Activated CD8-positive, alpha-beta memory T cell treated with anti-CD3 and anti-CD28 coated beads for 36 hours (primary cell): ENCODE measurements around the gene RSKR. TPM values are rescaled to one million over a fixed set of nuclear protein-coding genes. Genes with fewer than 3 reads are reported as not detected.
"Not testable (repeated sequence)": the region's sequence is repeated elsewhere in the genome, so short reads cannot be mapped to it uniquely, and the experiment has no call there.

ENCODE experiments used
- CTCF ChIA-PET: fragments of 350-600 bp; sonication (Branson Sonifier 250); formaldehyde crosslinking; loops from one replicate; lab custom pipeline; 2021; ENCODE audit warnings: antibody characterized with exemption; lab: Charles Lee
- POLR2A ChIA-PET: fragments of 350-600 bp; sonication (Branson Sonifier 250); formaldehyde crosslinking; loops from one replicate; lab custom pipeline; 2021; ENCODE audit warnings: antibody characterized with exemption; lab: Charles Lee
- total RNA-seq, 2 experiments: library from RNA; stranded (reverse); gene quantifications; one replicate each; pipeline ENCODE4 v1.2.3, GENCODE V29; 2021

Gene RSKR
- total RNA-seq, 2 experiments from 2014 or later = 20.7 to 23.1 TPM

GRCh38 chr17:28598389-28598788, 15.6 kb downstream of the RSKR start:
- ChIA-PET CTCF (interaction anchor here (0.9 to 1.5 kb wide), 3 partner anchors 27 to 212 kb away, joined by 3 to 5 read pairs (median 4); partner anchors contain the start of gene PIGS), POLR2A (interaction anchor here (0.5 to 1.1 kb wide), 3 partner anchors 13 to 38 kb away, joined by 3 to 4 read pairs (median 3); partner anchors contain the start of gene PIGS)

DNA sequence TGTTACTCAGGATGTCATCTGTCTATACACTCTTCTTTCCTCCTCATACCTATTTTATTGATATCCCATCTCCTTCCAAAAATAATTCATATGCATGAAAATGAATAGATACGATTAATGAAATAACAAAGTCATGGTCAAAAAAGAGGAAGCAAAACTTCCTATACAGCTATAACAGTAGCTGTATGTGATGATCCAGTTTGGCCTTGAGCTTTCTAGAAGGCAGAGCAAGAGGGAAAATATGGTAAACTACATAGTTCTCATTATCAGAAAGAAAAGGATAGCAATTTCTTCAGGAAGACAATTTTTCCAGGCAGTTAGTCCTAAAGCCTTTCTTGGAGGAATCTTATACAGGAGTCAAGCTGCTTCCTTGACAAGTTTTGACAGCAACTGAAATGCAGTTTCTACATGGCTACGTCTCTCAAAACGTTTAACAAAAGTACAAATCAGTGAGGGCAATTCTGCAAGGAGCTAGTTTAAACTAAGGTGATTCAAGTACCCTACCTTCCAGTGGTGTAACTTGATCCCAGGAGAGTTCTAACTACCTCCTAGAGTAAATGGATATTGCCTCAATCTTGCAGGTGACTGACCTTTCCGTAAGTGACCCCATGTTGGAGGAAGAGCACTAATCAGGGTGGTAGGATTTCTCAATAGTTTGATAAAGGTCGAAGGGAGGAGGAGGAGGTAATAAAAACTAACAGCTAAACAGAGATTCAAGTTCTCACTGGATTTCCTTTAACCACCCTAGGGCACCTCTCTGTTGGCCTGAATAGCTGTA, 16.2 kb downstream of the RSKR start:
- ChIA-PET POLR2A (interaction anchor here (0.5 to 1.1 kb wide), 4 partner anchors 12 to 209 kb away, joined by 3 to 4 read pairs (median 4); partner anchors contain the start of gene PIGS), CTCF (interaction anchor here (1.4 kb wide), 1 partner anchor 27 kb away, joined by 4 read pairs; the partner anchor contains the start of gene PIGS)

GRCh38 chr17:28592260-28592659, 21.7 kb downstream of the RSKR start:
- POLR2A ChIA-PET = interaction anchor here (0.6 kb wide), 1 partner anchor 53 kb away, joined by 6 read pairs; no protein-coding TSS in a partner anchor
- CTCF ChIA-PET = no interaction called here

DNA sequence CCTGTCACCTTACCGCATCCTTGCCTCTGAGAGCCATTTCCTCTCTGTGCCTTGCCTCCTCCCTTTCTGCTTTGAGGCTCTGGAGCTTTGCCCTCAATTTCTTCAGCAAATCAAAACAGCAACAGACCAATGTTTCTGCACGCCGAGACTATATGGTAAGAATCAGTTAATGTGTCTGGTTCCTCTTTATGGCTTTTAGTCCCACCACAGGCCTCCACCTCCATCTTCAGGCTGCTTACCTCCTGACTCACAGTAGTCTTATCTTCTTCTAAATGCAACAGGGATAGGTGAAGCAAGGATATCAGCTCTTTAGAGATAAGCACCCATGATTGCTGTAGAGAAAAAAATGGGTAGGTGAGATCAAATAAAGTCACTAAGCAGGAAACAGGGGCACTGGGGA, 28.1 kb downstream of the RSKR start:
- ChIA-PET CTCF (no interaction called here), POLR2A (interaction anchor here (0.7 kb wide), 1 partner anchor 13 kb away, joined by 3 read pairs; the partner anchor contains the start of gene SPAG5)

DNA sequence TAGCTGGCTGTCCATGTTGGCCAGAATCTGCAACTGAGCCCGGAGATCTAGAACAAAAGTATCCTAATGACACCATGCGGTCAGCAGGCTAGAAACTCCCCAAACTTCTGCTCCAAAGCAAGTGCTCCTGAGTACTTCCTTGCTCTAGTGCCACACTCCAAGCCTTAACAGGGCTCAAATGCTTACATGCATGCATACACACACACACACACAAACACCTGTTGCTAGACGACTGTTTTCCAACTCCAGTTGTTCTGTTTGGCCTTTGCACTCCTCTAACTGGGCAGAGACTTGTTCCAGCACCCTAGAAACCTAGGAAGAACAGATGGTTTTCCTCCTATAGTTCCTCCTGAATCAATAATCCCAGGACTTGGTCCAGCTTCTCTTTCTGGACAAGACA, 29.6 kb downstream of the RSKR start:
- CTCF ChIA-PET = interaction anchor here (0.5 kb wide), 1 partner anchor 66 kb away, joined by 3 read pairs; no protein-coding TSS in a partner anchor
- POLR2A ChIA-PET = interaction anchor here (0.6 kb wide), 1 partner anchor 45 kb away, joined by 3 read pairs; no protein-coding TSS in a partner anchor

- CTCF ChIA-PET = no interaction called here
- POLR2A ChIA-PET = no interaction called here
Measured at GRCh38 chr17:28582513-28582912, 31.5 kb downstream of the RSKR start.

DNA sequence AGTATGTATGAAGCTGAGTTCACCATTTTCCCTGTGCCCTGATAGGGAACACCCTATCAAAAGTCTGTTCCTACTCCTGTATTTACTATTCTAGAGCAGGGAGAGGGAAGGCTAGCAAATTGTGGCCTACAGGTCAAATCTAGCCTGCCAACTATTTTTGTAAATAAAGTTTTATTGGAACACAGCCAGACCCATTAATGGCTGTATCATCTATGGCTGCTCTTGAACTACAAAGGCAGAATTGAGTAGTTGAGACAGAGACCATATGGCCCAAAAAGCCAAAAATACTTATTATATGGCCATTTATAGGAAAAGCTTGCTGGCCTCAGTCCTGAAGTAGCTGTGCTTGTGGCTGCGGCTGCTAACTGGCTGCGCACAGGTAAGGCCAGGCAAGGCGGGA, 33.0 kb downstream of the RSKR start:
- CTCF ChIA-PET = interaction anchor here (1.0 to 1.5 kb wide), 2 partner anchors 9 to 82 kb away, joined by 3 read pairs; partner anchors contain the start of gene PIGS
- POLR2A ChIA-PET = no interaction called here

DNA sequence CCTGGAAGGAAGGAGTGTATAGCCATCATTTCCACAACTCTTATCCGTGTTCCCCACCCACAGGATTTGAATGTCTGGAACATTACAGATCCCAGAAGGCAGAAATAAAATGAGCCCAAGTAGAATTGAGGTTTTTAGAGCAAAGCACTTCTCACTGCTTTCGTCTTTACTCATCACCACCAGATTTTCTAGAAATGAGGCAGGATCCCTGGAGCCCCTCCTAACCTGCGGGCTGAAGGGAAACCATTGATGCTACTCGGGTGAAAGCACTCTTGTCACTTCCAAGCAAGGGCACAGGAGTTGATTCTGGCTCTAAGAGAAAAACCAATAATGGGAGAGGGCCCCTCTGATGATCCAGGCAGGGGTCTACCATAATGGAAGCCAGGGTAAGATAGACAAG, 34.5 kb downstream of the RSKR start:
- CTCF ChIA-PET = interaction anchor here (1.4 to 1.7 kb wide), 2 partner anchors 31 to 33 kb away, joined by 6 read pairs; no protein-coding TSS in a partner anchor
- POLR2A ChIA-PET = interaction anchor here (0.9 kb wide), 1 partner anchor 12 kb away, joined by 3 read pairs; no protein-coding TSS in a partner anchor

GRCh38 chr17:28578246-28579195, 35.5 kb downstream of the RSKR start:
- ChIA-PET CTCF (interaction anchor here (1.3 to 1.7 kb wide), 3 partner anchors 21 to 34 kb away, joined by 3 to 6 read pairs (median 6); no protein-coding TSS in a partner anchor), POLR2A (interaction anchor here (0.9 kb wide), 1 partner anchor 13 kb away, joined by 3 read pairs; no protein-coding TSS in a partner anchor)

- CTCF ChIA-PET = interaction anchor here (0.5 to 1.0 kb wide), 3 partner anchors 22 to 647 kb away, joined by 4 to 5 read pairs (median 4); no protein-coding TSS in a partner anchor
- POLR2A ChIA-PET = interaction anchor here (1.0 to 1.4 kb wide), 2 partner anchors 22 to 27 kb away, joined by 3 to 7 read pairs; no protein-coding TSS in a partner anchor
Measured at GRCh38 chr17:28577466-28577824, 36.5 kb downstream of the RSKR start.

- ChIA-PET POLR2A (interaction anchor here (0.6 to 1.4 kb wide), 3 partner anchors 11 to 26 kb away, joined by 3 to 7 read pairs (median 3); no protein-coding TSS in a partner anchor), CTCF (interaction anchor here (0.5 to 1.0 kb wide), 3 partner anchors 23 to 648 kb away, joined by 4 to 5 read pairs (median 4); no protein-coding TSS in a partner anchor)
Measured at GRCh38 chr17:28576758-28577465, 37.1 kb downstream of the RSKR start, which contains the start of gene ALDOC. Gene ALDOC, minus strand, starts transcription at chr17:28576895. Its CDS starts 1,363 bp downstream, at chr17:28575532.

- CTCF ChIA-PET = not testable (repeated sequence)
- POLR2A ChIA-PET = interaction anchor here (0.6 to 1.3 kb wide), 3 partner anchors 10 to 191 kb away, joined by 3 to 4 read pairs (median 3); no protein-coding TSS in a partner anchor
Measured at GRCh38 chr17:28576016-28576415, 38.0 kb downstream of the RSKR start.

DNA sequence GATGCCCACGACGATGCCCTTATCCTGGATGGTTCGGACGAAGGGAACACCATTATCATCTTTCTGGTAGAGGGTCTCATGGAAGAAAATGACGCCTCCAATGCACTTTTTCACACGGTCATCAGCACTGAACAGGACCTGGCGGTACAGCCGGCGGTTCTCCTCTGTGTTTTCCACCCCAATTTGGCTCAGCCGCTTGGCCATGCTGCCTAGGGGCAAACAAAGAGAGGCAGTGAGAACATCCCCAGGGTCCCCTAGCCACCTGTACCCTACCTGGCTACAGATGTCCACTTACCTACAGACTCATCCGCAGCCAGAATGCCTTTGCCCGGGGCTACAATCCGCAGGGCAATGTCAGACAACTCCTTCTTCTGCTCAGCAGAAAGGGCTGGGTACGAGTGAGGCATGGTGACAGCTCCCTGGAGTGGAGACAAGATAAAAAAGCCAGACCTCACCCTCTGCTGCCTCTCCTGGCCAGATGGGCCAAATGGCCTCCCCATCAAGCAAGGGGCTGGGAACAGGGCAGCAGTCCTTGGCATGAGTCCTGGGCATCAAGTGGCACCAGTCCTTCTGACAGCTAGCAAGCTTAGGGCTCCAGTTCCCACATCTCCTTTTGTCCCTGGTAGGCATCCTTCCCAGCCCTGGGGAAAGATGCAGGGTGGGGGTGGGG, 38.7 kb downstream of the RSKR start:
- ChIA-PET POLR2A (interaction anchor here (0.9 to 1.3 kb wide), 2 partner anchors 24 to 190 kb away, joined by 3 to 4 read pairs; no protein-coding TSS in a partner anchor), CTCF (interaction anchor here (1.4 kb wide), 1 partner anchor 22 kb away, joined by 5 read pairs; the partner anchor contains the start of gene UNC119)

- ChIA-PET POLR2A (no interaction called here), CTCF (interaction anchor here (1.4 kb wide), 1 partner anchor 22 kb away, joined by 5 read pairs; the partner anchor contains the start of gene UNC119)
Measured at GRCh38 chr17:28574526-28574925, 39.5 kb downstream of the RSKR start.

- CTCF ChIA-PET = interaction anchor here (1.4 kb wide), 1 partner anchor 21 kb away, joined by 5 read pairs; the partner anchor contains the start of gene UNC119
- POLR2A ChIA-PET = no interaction called here
Measured at GRCh38 chr17:28573966-28574480, 40.0 kb downstream of the RSKR start.

GRCh38 chr17:28573521-28573920, 40.5 kb downstream of the RSKR start:
- POLR2A ChIA-PET = no interaction called here
- CTCF ChIA-PET = no interaction called here

- ChIA-PET POLR2A (interaction anchor here (0.7 kb wide), 1 partner anchor 26 kb away, joined by 3 read pairs; no protein-coding TSS in a partner anchor), CTCF (no interaction called here)
Measured at GRCh38 chr17:28573040-28573380, 41.0 kb downstream of the RSKR start.
